ENCODE results near the gene CEP70. TPM values are rescaled to one million over a fixed set of nuclear protein-coding genes. Genes with fewer than 3 reads are reported as not detected.

CEP70 gene
- total RNA-seq, 1 donor from 2014 or later = 6.5 TPM

DNA sequence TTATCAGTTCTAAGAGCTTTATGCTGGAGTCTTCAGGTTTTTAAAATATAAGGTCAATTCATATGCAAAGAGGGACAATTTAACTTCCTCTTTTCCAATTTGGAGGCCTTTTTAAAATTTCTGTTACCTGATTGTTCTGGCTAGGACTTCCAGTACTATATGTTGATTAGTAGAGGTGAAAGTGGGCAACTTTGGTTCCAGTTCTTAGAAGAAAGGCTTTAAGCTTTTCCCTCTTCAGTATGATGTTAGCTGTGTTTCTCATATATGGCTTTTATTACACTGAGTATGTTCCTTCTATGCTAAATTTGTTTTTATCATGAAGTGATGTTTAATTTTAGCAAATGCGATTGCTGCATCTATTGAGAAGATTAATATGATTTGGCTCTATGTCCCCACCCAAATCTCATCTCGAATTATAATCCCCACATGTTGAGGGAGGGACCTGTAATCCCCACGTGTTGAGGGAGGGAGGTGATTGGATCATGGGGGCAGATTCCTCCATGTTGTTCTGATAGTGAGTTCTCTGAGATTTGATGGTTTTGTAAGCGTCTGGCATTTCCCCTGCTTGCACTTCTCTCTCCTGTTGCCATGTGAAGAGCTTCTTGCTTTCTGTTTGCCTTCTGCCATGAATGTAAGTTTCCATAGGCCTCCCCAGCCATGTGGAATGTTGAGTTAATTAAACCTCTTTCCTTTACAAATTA lies 48.3 kb upstream of the CEP70 start:
- FAIRE-seq (no peak), DNase-seq (ENCODE audit: low read depth) (no peak)
- Mint-ChIP-seq H3K4me3 (ENCODE audit: unreplicated experiment) (no peak overlapping the region), H3K27ac (ENCODE audit: unreplicated experiment) (no peak overlapping the region), H3K27me3 (ENCODE audit: low read depth, unreplicated experiment) (no peaks in the 10 kb centered on the region), H3K9me3 (ENCODE audit: unreplicated experiment) (peaks cover 29% of the 10 kb centered on the region), H3K4me1 (ENCODE audit: low read depth, unreplicated experiment) (peaks cover 2% of the 10 kb centered on the region), H3K36me3 (ENCODE audit: low read depth, unreplicated experiment) (peaks cover 23% of the 10 kb centered on the region)
- H3K9me3 ChIP-seq (ENCODE audit: insufficient read depth, low read depth, low read length) = no peaks in the 10 kb centered on the region
- no peak overlapping the region for H3K27ac ChIP-seq (ENCODE audit: low read depth, low read length)
- no peaks in the 10 kb centered on the region for H4K20me1 ChIP-seq (ENCODE audit: insufficient read depth, low read length)
- no peak overlapping the region for H3K4me3 ChIP-seq (ENCODE audit: insufficient read depth, low read depth, low read length)
- no peak overlapping the region for H3K4me2 ChIP-seq (ENCODE audit: low read length)
- H3K9ac ChIP-seq (ENCODE audit: low read length) = no peak overlapping the region
- H2AFZ ChIP-seq (ENCODE audit: low read depth, low read length) = no peak overlapping the region
- TF ChIP-seq CTCF (IDR thresholded peaks at IDR 0.05; ENCODE audit: insufficient read depth, low read depth, low read length) (no peak), EZH2 (IDR thresholded peaks at IDR 0.05; ENCODE audit: insufficient read depth, low read length) (no peak)
- no peaks in the 10 kb centered on the region for H3K79me2 ChIP-seq (ENCODE audit: insufficient read depth, low read length)
- H3K4me1 ChIP-seq (ENCODE audit: insufficient read depth, low read length) = no peaks in the 10 kb centered on the region
- H3K27me3 ChIP-seq (ENCODE audit: insufficient read depth, low read length) = no peaks in the 10 kb centered on the region
- no peaks in the 10 kb centered on the region for H3K36me3 ChIP-seq (ENCODE audit: insufficient read depth, low read length)

GRCh38 chr3:138640537-138640936 lies 46.5 kb upstream of the CEP70 start:
- TF ChIP-seq CTCF (IDR thresholded peaks at IDR 0.05; ENCODE audit: insufficient read depth, low read depth, low read length) = no peak
- TF ChIP-seq EZH2 (IDR thresholded peaks at IDR 0.05; ENCODE audit: insufficient read depth, low read length) = no peak
- H3K27ac Mint-ChIP-seq (ENCODE audit: unreplicated experiment) = no peak overlapping the region
- FAIRE-seq (no peak), DNase-seq (ENCODE audit: low read depth) (no peak)
- Histone ChIP-seq H3K9me3 (ENCODE audit: insufficient read depth, low read depth, low read length) (no peaks in the 10 kb centered on the region), H2AFZ (ENCODE audit: low read depth, low read length) (no peak overlapping the region), H3K79me2 (ENCODE audit: insufficient read depth, low read length) (no peaks in the 10 kb centered on the region), H3K27me3 (ENCODE audit: insufficient read depth, low read length) (no peaks in the 10 kb centered on the region), H4K20me1 (ENCODE audit: insufficient read depth, low read length) (no peaks in the 10 kb centered on the region), H3K9ac (ENCODE audit: low read length) (no peak overlapping the region), H3K4me3 (ENCODE audit: insufficient read depth, low read depth, low read length) (no peak overlapping the region), H3K27ac (ENCODE audit: low read depth, low read length) (no peak overlapping the region), H3K4me2 (ENCODE audit: low read length) (no peak overlapping the region), H3K4me1 (ENCODE audit: insufficient read depth, low read length) (no peaks in the 10 kb centered on the region), H3K36me3 (ENCODE audit: insufficient read depth, low read length) (no peaks in the 10 kb centered on the region)
- no peaks in the 10 kb centered on the region for H3K27me3 Mint-ChIP-seq (ENCODE audit: low read depth, unreplicated experiment)
- H3K4me3 Mint-ChIP-seq (ENCODE audit: unreplicated experiment) = no peak overlapping the region
- H3K9me3 Mint-ChIP-seq (ENCODE audit: unreplicated experiment) = peaks cover 18% of the 10 kb centered on the region
- peaks cover 19% of the 10 kb centered on the region for H3K36me3 Mint-ChIP-seq (ENCODE audit: low read depth, unreplicated experiment)
- H3K4me1 Mint-ChIP-seq (ENCODE audit: low read depth, unreplicated experiment) = peaks cover 2% of the 10 kb centered on the region

DNA sequence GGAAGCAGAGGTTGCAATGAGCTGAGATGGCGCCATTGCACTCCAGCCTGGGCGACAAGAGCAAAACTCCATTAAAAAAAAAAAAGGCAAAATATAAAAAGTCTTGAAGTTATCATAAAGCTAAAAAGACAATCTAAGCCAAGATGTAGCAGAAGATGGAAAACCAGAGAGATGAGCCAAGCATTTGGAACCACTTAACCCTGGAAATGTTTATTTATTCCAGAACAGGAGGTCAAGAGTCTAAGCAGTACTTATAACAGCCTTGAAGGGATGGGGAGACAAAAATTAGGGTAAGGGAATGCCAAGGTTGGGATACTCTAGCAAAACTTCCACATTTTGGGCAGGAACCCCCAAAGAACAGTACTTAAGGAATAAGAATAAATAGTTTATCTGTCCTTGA lies 44.6 kb upstream of the CEP70 start:
- FAIRE-seq (no peak), DNase-seq (ENCODE audit: low read depth) (no peak)
- Histone ChIP-seq H3K9me3 (ENCODE audit: insufficient read depth, low read depth, low read length) (no peaks in the 10 kb centered on the region), H3K4me1 (ENCODE audit: insufficient read depth, low read length) (no peaks in the 10 kb centered on the region), H3K4me2 (ENCODE audit: low read length) (no peak overlapping the region), H3K79me2 (ENCODE audit: insufficient read depth, low read length) (no peaks in the 10 kb centered on the region), H4K20me1 (ENCODE audit: insufficient read depth, low read length) (no peaks in the 10 kb centered on the region), H3K4me3 (ENCODE audit: insufficient read depth, low read depth, low read length) (no peak overlapping the region), H2AFZ (ENCODE audit: low read depth, low read length) (no peak overlapping the region), H3K27me3 (ENCODE audit: insufficient read depth, low read length) (no peaks in the 10 kb centered on the region), H3K9ac (ENCODE audit: low read length) (no peak overlapping the region), H3K36me3 (ENCODE audit: insufficient read depth, low read length) (no peaks in the 10 kb centered on the region), H3K27ac (ENCODE audit: low read depth, low read length) (no peak overlapping the region)
- Mint-ChIP-seq H3K4me1 (ENCODE audit: low read depth, unreplicated experiment) (peaks cover 2% of the 10 kb centered on the region), H3K36me3 (ENCODE audit: low read depth, unreplicated experiment) (peaks cover 14% of the 10 kb centered on the region), H3K27ac (ENCODE audit: unreplicated experiment) (no peak overlapping the region), H3K4me3 (ENCODE audit: unreplicated experiment) (no peak overlapping the region), H3K27me3 (ENCODE audit: low read depth, unreplicated experiment) (no peaks in the 10 kb centered on the region), H3K9me3 (ENCODE audit: unreplicated experiment) (peaks cover 7% of the 10 kb centered on the region)
- TF ChIP-seq CTCF (IDR thresholded peaks at IDR 0.05; ENCODE audit: insufficient read depth, low read depth, low read length) = no peak
